ENCODE measurements around the gene FANK1. TPM values are rescaled to one million over a fixed set of nuclear protein-coding genes. Genes with fewer than 3 reads are reported as not detected.
A peak's percentile ranks its signal among the peaks of the same experiment; 100 is the strongest.

The FANK1 gene
- total RNA-seq, 2 donors from 2014 or later, result 1.0 to 7.3 TPM

- intact Hi-C loops (cut with DNase I), result no loop called here
- 88 to 92% methylated on average over 2 of the region's 2 CpGs for WGBS, 2 donors
- H3K27ac ChIP-seq, result no peak overlapping the region
- no peak for DNase-seq
- H3K4me3 ChIP-seq, result no peak overlapping the region
- H3K36me3 ChIP-seq (replicated peaks in 1 of 2; ENCODE audit: insufficient read depth in 1 of 2, low read depth in 2 of 2), result no peaks in the 10 kb centered on the region
- no peaks in the 10 kb centered on the region for H3K27me3 ChIP-seq
- H3K9me3 ChIP-seq, result no peaks in the 10 kb centered on the region
- ATAC-seq, result no peak
- peaks cover 5% of the 10 kb centered on the region for H3K4me1 ChIP-seq
- no peak for TF ChIP-seq POLR2A (IDR thresholded peaks at IDR 0.05)
- no peak for TF ChIP-seq CTCF (IDR thresholded peaks at IDR 0.05)
Observed at GRCh38 chr10:126012485-126012884, 116.1 kb downstream of the FANK1 start.

- peak; percentile 21 for ATAC-seq
- no peak overlapping the region for H3K27ac ChIP-seq
Observed at GRCh38 chr10:126013489-126014281, 117.3 kb downstream of the FANK1 start.

GRCh38 chr10:126014309-126014708 is 117.9 kb downstream of the FANK1 start:
- TF ChIP-seq POLR2A (IDR thresholded peaks at IDR 0.05) (no peak), CTCF (IDR thresholded peaks at IDR 0.05) (no peak)
- no peak overlapping the region for H3K4me3 ChIP-seq
- no peaks in the 10 kb centered on the region for H3K9me3 ChIP-seq
- WGBS, 2 donors, result 54 to 74% methylated on average over 7 of the region's 7 CpGs
- ATAC-seq (no peak), DNase-seq (no peak)
- H3K27me3 ChIP-seq, result no peaks in the 10 kb centered on the region
- H3K36me3 ChIP-seq (replicated peaks in 1 of 2; ENCODE audit: insufficient read depth in 1 of 2, low read depth in 2 of 2), result no peaks in the 10 kb centered on the region
- intact Hi-C loops (cut with DNase I), result no loop called here
- no peak overlapping the region for H3K27ac ChIP-seq
- peaks cover 5% of the 10 kb centered on the region for H3K4me1 ChIP-seq

More at GRCh38 chr10:126013489-126014281, 117.3 kb downstream of the FANK1 start:
- DNase-seq, result peak in 2 of 4 donors; percentile 20 to 24
- TF ChIP-seq CTCF (IDR thresholded peaks at IDR 0.05), result peak in 2 of 7 experiments; percentile 9 to 20
- no peak for TF ChIP-seq POLR2A (IDR thresholded peaks at IDR 0.05)
- intact Hi-C loops (cut with DNase I), result no loop called here
- Histone ChIP-seq H3K4me1 (peaks cover 5% of the 10 kb centered on the region), H3K36me3 (replicated peaks in 1 of 2; ENCODE audit: insufficient read depth in 1 of 2, low read depth in 2 of 2) (no peaks in the 10 kb centered on the region), H3K27me3 (no peaks in the 10 kb centered on the region), H3K9me3 (no peaks in the 10 kb centered on the region), H3K4me3 (no peak overlapping the region)
- WGBS, 2 donors, result 67% methylated on average over 10 of the region's 10 CpGs

- 69 to 84% methylated on average over 3 of the region's 3 CpGs for WGBS, 2 donors
- Histone ChIP-seq H3K4me3 (no peak overlapping the region), H3K36me3 (replicated peaks in 1 of 2; ENCODE audit: insufficient read depth in 1 of 2, low read depth in 2 of 2) (no peaks in the 10 kb centered on the region), H3K27me3 (no peaks in the 10 kb centered on the region), H3K9me3 (no peaks in the 10 kb centered on the region), H3K4me1 (peaks cover 5% of the 10 kb centered on the region), H3K27ac (no peak overlapping the region)
- no peak for TF ChIP-seq POLR2A (IDR thresholded peaks at IDR 0.05)
- no peak for TF ChIP-seq CTCF (IDR thresholded peaks at IDR 0.05)
- intact Hi-C loops (cut with DNase I), result no loop called here
- DNase-seq (no peak), ATAC-seq (no peak)
Observed at GRCh38 chr10:126015413-126015812, 119.0 kb downstream of the FANK1 start.
